Stimulated activated CD4-positive, alpha-beta T cell treated with anti-CD3 and anti-CD28 coated beads, Interleukin-4, amount 100 ng/mL, for 24 hours (primary cell): ENCODE results near the gene MYO1B.

Source experiments
- DNase-seq: peaks from one replicate; pipeline ENCODE4 v3.0.0-alpha.2; 2020

The MYO1B gene

DNA sequence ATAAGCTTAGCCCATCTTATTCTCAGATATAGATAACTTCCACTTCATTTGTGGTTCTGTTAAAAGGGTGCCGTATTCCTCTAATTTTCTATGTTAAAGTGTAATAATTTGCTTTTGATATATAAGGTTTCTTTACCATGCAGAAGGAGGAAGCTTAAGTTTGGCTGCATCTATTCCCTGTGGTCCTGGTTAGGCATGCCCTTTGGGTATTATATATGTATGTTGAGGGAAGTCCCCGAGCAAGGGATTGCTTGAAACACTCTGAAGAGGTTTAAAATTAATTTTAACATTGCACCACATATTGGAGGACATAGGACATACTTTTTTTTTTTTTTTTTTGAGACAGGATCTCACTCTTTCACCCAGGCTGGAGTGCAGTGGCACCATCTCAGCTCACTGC, 16.9 kb upstream of the MYO1B start:
- DNase-seq, result no peak

DNA sequence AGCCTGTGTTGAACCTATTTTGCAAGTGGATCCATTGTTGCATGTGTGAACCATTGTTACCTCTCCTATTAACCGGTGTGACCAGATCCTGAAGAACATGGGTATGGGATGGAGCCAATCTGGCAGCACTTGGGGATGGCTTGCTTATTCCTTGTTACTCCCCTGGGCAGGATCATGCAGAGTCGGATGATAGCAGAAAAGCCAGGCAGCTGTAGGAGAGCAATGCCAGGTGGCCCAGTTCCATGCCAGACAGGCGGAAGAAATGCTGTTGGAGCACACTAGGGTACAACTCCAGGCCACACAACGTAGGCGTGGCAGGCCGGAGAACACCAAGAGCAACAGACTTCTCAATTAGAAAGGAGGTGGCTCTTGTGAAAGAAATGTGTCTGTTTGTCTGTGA, 16.3 kb upstream of the MYO1B start:
- no peak for DNase-seq

DNA sequence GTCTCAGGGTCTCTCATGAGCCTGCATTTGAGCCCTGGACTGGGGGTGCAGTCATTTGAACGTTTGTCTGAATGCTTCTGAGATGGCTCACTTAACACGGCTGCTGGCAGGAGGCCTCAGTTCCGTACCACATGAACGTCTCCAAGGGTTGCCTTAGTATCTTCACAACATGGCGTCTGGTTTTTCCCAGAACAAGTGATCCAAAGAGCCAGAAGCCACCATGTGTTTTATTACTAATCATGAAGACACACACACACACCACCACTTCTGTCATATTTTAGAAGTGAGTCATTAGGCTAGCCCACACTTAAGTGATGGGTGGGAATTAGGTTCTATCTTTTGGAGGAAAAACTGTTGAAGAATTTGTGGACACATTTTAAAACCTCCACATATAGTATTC, 15.0 kb upstream of the MYO1B start:
- DNase-seq, result no peak

DNA sequence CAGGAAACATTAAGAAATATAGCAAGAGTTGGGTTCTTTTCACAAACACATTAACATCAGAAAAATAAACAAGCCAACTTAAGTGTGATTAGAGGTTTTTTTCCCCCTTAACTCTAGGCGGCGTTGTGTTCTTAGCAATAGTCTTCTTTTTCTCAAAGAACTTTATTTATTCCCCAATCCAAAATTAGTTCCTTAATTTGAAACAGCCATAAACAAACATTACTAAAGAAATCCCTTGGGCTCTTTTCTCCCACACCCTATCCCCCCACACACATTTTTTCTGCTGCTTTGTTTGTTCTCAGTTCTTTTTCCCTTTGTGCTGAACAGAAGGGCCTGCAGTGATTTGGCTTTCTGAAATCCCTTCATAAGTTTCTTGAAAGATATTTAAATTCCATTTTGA, 13.2 kb upstream of the MYO1B start:
- DNase-seq, result no peak

DNA sequence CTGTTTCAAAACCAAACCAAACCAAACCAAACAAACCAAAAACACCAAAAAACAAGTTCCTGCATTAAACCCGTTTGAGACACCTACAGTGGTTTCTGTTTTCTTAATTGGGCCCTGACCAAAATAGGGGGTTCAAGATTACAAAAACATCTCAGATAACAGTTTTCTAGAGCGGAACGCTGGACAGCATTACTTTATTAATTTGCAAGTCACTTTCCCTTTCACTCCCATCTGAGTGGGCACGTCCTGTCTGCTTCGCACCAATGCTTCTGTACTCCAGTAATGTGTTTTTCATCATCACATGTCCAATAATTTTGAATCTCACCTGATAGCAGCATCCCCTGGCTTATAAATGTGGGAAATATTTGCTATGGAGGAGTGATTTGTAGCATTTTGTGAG, 11.7 kb upstream of the MYO1B start:
- DNase-seq, result no peak

DNA sequence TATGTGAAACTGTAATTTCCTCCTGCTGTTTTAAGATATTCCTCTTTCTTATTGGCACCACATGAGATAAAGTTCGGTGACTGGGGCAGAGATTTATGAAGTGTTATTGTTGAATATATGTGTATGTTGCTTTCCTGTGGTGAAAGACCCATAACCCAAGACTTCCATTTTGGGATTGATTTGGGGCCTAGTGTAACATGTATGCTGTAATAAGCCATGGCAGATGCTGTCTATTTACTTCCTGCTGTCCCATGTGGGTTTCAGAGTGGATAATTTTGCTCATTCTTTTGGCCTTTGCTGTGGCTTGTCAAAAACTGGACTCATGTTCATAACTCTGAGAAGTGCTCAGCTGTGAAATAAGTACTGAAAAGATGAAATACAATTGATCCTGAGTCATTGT, 10.8 kb upstream of the MYO1B start:
- no peak for DNase-seq

DNA sequence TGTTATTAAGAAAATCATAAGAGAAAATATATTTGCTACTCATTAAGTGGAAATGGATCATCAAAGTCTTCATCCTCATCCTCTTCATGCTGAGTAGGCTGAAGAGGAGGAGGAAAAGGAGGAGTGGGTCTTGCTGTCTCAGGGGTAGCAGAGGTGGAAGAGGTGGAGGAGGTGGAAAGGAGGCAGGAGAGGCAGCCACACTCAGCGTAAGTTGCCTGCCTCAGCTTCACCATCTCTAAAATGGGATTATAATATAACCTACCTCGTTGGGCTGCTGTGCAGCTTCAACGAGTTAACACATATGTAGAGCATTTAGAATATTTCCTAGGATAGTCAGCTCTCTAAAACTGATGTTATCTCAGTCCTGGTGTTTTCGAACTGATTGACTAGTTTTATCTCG, 4.3 kb upstream of the MYO1B start:
- DNase-seq, result no peak

DNA sequence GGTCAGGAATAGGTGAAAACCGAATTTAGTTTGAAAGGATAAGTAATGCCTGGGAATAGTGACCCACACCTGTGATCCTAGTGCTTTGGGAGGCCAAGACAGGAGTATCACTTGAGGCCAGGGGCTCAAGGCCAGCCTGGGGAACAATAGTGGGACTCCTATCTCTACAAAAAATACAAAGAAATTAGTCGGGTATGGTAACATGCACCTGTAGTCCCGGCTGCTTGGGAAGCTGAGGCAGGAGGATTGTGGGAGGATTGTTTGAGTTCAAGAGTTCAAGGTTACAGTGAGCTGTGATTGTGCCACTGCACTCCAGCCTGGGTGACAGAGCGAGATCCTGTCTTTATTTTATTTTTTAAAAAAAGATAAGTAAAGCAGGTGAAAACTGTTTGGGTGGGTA, 3.8 kb upstream of the MYO1B start:
- DNase-seq, result no peak

DNA sequence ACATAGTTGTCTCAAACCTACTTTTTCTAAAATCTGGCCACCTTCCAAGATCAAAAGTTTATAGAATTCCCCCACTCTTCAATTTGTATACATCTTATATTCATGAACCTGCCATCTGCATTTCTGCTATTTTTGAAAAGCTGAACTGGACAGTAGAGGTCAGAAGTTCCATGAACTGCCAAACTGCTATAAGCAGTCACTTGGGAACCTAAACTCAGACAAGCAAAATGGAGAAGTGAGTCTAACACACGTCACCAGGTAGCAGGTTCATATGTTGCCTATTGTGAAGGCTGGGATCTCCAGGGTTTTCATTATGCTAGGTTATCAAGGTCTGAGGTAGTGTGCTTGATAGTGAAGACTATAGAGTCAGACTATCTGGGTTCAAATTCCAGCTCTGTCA, 2.0 kb upstream of the MYO1B start:
- no peak for DNase-seq

DNA sequence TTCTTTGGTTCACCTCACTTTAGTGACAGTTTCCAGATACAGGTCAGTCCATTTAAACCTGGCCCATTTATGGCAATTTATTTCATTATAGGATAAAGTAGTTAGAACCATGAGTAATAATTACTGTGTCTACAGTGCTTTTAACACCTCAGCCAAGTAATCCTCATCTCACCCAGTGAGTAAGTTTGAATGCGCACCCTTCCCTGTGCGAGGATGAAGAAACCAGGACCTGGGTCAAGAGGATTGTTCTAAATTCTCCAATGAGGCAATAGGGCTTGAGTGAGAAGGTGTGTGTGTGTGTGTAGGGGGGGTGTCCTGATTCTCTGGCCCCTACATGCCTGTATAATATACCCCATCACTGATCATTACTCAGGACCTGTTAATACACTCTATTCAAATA, 854 bp upstream of the MYO1B start:
- DNase-seq, result no peak

DNA sequence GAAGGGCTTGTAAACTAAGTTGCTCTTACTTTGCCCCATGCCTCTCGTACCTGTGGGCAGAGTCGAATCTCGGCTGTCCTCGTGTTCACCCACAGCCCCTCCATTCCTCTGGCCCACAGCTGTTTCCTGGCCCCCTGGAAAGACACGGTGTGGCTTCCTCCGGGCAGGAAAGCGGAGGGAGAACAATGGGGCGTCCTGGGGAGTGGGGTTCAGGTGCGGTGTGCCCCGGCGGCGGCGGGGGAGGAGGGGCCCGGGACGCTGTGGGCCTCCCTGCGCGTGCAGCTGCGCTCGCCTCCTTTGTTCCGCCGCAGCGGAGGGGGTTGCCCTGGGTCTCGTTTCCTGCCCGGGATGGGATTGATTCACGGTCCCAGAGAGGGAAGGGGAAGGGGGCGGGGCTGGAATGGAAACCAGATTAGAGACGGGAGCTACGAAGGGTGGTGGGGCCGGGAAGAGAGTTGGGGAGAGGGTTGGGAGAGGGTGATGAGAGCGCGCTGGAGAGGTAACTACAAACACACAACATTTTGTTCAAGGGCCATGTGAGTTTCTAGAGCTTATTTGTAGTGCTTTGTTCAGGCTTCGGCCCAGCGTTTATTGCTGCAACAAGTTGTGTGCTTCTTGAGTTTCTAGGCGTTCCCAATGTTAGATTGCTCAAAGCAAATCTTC, 796 bp downstream of the MYO1B start:
- DNase-seq, result peak; percentile 19

DNA sequence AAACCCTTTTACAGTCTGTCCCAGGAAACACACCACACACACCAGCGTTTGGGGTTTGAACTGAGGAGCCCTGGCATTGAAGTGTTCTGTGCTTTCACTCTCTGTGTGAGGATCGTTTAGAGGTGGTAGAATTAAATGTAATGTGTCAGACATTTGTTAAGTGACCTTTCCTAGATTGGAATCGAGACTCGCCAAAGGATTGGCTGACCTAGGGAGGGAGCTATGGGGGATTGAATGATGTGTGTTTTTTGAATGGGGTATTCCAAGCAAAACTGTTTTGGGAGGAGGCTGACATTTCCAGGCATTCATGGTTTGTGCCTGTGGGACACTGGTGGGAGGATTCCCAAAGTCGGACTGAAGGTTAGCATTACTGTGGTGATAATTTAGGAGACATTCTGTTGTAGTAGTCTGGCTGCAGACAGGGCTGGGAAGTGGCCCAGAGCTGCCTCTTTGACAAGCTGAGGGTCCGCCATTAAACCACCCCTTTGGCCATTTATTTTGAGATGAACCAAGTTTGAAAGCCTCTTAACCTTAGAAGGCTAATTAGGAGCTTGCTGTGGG, 1.7 kb downstream of the MYO1B start:
- DNase-seq, result no peak

DNA sequence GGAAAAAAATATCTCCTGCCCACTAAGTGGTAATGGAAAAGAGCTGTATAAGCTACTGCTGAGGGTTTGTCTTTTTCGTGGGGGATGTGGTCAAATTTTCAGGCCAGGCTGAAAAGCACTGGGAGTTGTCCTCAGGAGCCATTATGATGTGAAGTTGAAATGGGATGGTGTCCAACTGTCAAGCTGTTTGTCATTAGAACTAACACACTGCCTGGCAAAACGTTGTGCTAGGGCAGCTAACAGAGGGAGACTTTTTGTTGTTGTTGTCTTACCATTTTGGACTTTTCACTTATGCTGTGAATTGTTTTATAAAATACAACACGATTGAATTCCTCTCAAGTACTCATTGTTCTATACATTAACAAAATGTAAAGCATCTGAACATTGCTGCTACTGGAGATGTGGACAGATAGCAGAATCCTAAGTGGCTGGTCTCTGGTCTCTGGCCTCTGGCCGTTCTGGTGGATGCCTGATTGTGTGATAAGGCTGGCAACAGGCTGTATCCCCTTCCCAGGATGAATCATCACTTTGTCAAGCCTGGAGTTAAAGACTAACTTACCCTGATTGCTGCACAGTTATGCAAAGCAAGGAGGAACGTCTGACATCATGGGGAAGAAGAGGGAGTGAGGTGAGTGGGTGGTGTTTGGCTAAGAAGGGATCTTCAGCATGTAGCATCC, 2.3 kb downstream of the MYO1B start:
- no peak for DNase-seq

DNA sequence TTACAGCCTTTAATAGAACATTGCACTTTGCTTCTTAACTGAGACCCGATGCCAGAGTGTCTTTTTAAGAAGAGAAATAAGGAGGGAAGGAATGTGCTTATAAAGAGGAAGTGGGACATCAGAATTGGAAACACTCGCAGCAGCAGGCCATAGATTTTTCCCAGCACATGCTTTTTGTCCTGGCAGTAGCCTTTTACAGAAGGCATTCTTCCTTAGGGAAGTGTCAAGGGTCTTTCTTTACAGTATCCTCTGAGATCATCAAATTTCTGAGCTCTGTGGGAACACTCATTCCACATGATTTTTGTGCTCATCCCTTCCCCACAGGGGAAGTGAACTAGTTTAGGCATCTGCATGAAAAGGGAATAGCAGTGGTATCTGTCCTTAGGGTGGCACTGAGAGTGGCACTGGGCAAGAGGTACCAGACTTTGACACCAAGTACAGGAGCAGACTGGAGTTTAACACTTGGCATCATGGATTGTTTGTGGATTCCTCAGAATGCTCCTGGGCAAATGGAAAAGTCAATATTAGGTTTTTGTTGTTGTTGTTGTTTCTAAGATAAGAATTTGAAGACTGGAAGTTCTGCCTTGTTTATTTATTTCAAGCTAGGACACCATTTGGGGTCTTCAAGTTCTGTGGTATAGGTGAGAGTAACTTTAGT, 4.1 kb downstream of the MYO1B start:
- no peak for DNase-seq

DNA sequence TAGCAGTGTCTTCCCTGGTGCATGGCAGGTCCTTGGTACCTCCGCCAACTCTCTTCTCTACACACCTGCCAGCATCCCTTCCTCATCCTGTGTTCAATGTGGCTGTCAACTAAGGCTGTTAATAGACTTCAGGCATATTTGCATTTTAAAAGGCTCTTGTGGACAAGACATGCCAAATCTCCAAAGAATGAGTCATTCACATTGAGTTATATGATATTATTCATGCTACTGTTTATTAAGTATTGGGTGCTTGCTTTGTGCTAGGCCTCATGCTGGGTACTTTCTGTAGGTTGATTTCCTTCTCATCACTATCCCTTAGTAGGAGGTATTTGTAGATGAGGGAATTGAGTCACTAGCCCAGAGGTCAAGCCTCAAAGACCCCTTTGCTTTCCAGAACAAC, 5.2 kb downstream of the MYO1B start:
- DNase-seq, result no peak

DNA sequence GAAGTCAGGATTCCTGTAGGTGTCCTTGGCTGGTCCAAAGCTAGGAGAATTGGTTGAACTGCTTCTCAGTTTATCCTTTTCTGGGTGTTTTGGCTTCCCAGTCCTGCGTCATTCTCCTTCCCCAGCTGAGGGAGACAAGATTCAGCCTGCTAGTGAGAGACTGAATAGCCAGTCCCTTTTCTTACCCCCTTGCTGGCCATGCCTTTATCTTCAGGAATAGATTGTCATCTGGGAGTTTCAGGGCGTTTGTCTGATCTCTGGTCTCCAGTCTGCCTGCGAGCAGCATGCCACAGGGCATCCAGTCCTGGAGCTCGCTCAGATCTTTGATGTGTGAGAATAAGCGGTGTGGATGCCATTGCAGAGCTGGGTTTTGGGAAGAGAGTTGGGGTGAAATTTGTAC, 5.8 kb downstream of the MYO1B start:
- no peak for DNase-seq

DNA sequence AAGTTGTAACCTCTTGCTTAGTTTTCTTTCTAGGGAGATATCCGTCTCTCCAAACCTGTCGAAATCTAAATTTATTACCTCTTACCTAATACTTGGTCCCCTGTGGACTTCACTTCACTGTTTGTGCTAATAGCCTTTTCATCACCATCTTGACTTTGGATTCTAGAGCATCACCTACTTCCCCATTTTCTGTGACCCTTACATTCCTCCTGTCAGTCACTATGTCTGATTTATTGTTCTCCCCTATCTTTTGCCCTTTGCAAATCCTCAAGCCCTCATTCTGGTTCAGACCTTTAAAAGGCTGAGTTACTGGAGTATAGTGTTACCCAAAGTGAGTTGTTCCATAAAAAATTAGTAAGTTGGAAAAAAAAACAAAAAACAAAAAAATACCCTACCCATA, 7.5 kb downstream of the MYO1B start:
- DNase-seq, result no peak

DNA sequence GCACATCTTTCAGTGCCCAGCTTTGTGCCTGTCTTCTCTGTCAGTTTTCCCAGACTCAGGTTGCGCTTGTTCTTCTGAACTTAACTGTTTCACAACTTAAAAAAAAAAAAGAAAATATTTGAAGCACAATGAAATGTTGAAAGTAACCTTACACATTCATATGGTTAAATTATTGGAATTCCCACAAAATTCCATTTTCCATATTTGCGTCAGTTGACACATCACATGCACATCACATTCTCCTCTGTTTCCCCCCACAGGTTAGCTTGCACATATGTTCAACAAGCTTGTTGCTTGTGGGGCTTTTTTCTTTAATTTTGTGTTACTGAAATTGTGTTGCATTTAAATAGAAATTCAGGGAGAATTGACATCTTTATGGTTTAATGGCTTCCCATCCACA, 8.3 kb downstream of the MYO1B start:
- no peak for DNase-seq

DNA sequence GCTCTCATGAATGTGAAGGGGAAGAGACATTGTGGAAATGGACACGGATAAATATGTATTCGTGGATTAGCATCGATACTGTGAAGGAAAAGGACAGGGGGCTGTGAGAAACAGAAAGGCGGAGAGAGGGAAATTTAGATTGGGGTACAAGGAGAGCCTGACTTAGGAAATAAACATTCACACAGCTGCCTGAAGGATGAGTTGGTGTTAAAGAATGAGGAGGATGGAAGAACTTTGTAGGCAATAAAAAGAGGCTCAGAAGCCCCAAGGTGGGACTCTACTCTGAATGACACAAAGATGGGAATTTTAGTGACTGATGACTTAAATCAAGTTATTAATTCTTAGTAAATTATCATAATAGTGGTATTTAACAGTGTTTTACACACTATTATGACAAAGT, 10.1 kb downstream of the MYO1B start:
- DNase-seq, result no peak

DNA sequence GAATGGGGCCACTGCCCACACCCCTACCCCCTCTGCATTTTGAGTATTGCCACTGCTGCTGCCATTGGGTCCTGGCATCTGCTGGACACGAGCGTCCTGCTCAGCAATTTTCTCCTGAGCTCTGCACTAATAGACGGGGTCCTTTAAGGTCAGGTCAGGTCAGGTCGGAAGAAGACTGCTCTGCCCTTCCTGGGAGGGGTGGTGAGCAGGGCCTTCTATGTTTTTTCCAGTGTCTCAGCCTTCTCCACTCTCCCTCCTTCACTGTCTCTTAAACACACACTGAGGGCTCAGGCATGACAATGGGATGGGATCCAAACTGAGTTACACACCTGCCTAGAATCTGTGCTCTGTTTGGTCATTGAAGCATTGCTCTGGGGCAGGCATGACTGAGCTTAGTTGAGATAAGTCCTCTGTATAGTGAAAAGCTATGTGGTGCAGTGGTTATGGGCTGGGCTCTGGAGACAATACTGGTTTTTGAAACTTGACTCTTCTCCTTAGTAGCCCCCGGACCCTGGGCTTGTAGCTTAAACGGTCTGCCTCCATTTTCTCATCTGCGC, 10.6 kb downstream of the MYO1B start:
- no peak for DNase-seq

DNA sequence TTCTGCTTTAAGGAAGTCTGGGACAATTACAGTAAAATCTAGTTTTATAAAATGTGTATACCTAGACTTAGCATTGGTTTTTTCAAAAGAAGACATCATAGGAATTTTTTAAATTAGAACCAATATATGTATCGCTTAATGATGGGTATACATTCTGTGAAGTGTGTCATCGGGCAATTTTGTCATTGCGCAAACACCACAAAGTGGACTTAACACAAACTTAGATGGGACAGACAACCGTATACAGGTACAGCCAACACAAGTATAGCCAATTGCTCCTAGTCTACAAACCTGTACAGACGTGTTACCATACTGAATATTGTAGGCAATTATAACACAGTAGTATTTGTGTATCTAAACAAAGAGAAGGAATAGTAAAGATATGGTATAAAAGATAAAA, 12.7 kb downstream of the MYO1B start:
- no peak for DNase-seq

DNA sequence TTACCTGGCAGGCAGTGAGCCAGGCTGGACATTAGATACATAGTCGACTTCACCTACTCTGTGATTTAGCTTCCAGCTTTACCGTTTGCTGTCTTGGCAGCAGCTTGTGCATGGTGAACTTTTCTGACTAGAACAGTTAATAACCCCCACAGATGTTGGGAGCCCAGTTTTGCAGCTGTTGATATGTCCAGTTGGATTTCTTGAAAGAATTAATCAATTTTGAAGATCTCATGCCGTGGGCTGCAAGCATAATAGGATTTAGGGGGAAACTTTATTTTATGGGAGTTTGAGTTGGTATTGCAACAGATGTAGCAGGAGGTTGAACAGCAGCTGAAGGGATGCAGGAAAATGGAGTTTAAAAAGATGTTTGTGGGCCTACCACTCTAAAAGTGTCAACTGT, 13.8 kb downstream of the MYO1B start:
- no peak for DNase-seq

DNA sequence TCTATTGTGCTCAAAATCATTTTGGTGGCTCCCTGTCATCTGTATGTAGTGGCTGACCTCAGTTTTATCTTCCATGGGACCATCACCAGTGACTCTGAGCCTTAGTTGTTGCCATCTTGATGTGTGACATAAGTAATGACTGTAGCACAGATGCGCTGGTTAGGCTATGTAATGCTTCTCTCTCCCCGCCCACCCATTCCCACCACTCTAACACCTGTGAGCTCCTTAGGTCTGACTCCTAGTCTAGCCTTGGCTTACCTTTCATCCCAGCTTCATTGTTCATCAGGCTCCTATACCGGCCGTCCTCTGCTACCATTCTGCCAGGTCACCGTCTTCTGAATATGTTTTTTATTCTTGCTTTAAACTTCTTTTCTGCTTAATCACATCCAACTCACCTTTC, 17.2 kb downstream of the MYO1B start:
- DNase-seq, result no peak

DNA sequence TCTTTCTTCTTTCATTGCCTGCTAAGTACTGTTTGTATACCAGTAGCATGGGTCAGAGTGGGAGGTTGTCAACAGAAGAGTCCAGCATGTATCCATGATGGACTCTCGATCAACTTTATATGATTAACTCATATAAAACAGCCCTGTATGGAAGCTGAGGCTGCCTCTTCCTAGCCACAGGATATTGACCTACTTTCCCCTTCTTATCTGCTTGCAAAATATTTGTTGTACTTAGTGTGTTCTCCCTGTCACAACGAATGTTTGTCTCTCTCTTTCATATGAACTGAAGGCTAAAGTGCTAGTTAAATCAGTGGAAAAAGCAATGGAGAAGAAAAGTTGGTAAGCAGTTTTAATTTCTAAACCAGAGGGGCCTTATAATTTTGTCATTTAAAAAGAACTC, 17.8 kb downstream of the MYO1B start:
- DNase-seq, result no peak
